Measurements from ENCODE around the gene NONO. TPM values are rescaled to one million over a fixed set of nuclear protein-coding genes. Genes with fewer than 3 reads are reported as not detected.
"Not testable (repeated sequence)": the region's sequence is repeated elsewhere in the genome, so short reads cannot be mapped to it uniquely, and the experiment has no call there.

The NONO gene
- total RNA-seq, 2 experiments from 2014 or later, result 438 to 466 TPM

- H3K9me3 Mint-ChIP-seq; H3K27me3 Mint-ChIP-seq; POLR2A ChIA-PET; ATAC-seq (ENCODE audit: low read depth); H3K4me3 Mint-ChIP-seq; DNase-seq; H3K27ac Mint-ChIP-seq: not testable (repeated sequence)
- Mint-ChIP-seq H3K36me3 (peaks cover 33% of the 10 kb centered on the region), H3K4me1 (peaks cover 14% of the 10 kb centered on the region)
Observed at GRCh38 chrX:71300495-71300894, 17.1 kb downstream of the NONO start.

- Mint-ChIP-seq H3K27me3 (no peaks in the 10 kb centered on the region), H3K27ac (peak within 1 kb of the TSS; percentile 73), H3K4me3 (no peak within 1 kb of the TSS), H3K9me3 (no peaks in the 10 kb centered on the region), H3K4me1 (peaks cover 14% of the 10 kb centered on the region), H3K36me3 (peaks cover 33% of the 10 kb centered on the region)
- no peak for DNase-seq
- no peak for ATAC-seq (ENCODE audit: low read depth)
- POLR2A ChIA-PET, result interaction anchor here (0.6 to 0.7 kb wide), 2 partner anchors 200 to 235 kb away, joined by 3 to 10 read pairs; no protein-coding TSS in a partner anchor
Observed at GRCh38 chrX:71301195-71301924, 17.9 kb downstream of the NONO start, which contains the start of gene ITGB1BP2. Gene ITGB1BP2, plus strand, starts transcription at chrX:71301750. Its CDS starts 57 bp downstream, at chrX:71301807.

- Mint-ChIP-seq H3K27me3 (no peaks in the 10 kb centered on the region), H3K36me3 (peaks cover 24% of the 10 kb centered on the region), H3K4me3 (peak overlapping the region; percentile 9), H3K4me1 (peaks cover 14% of the 10 kb centered on the region), H3K9me3 (no peaks in the 10 kb centered on the region), H3K27ac (peak overlapping the region; percentile 73)
- ATAC-seq (ENCODE audit: low read depth), result peak; percentile 58
- POLR2A ChIA-PET, result interaction anchor here (0.6 kb wide), 1 partner anchor 249 kb away, joined by 3 read pairs; no protein-coding TSS in a partner anchor
- no peak for DNase-seq
Observed at GRCh38 chrX:71302461-71303213, 19.2 kb downstream of the NONO start.

GRCh38 chrX:71304561-71304960 is 21.1 kb downstream of the NONO start:
- Mint-ChIP-seq H3K27me3 (no peaks in the 10 kb centered on the region), H3K4me3 (no peak overlapping the region), H3K4me1 (peaks cover 14% of the 10 kb centered on the region), H3K9me3 (no peaks in the 10 kb centered on the region), H3K36me3 (peaks cover 15% of the 10 kb centered on the region), H3K27ac (no peak overlapping the region)
- DNase-seq (no peak), ATAC-seq (ENCODE audit: low read depth) (no peak)
- POLR2A ChIA-PET, result no interaction called here

GRCh38 chrX:71315917-71316316 is 32.5 kb downstream of the NONO start:
- Mint-ChIP-seq H3K4me3 (no peak overlapping the region), H3K4me1 (peaks cover 3% of the 10 kb centered on the region), H3K27me3 (no peaks in the 10 kb centered on the region), H3K9me3 (no peaks in the 10 kb centered on the region), H3K27ac (no peak overlapping the region), H3K36me3 (peaks cover 5% of the 10 kb centered on the region)
- POLR2A ChIA-PET, result interaction anchor here (0.7 kb wide), 1 partner anchor 33 kb away, joined by 3 read pairs; the partner anchor contains the start of gene NONO
- ATAC-seq (ENCODE audit: low read depth), result no peak
- DNase-seq, result no peak

- H3K27ac Mint-ChIP-seq; H3K36me3 Mint-ChIP-seq; DNase-seq; H3K27me3 Mint-ChIP-seq; ATAC-seq (ENCODE audit: low read depth); H3K9me3 Mint-ChIP-seq; POLR2A ChIA-PET; H3K4me3 Mint-ChIP-seq; H3K4me1 Mint-ChIP-seq: not testable (repeated sequence)
Observed at GRCh38 chrX:71316959-71317358, 33.5 kb downstream of the NONO start.

- peaks cover 13% of the 10 kb centered on the region for H3K36me3 Mint-ChIP-seq
- no peak overlapping the region for H3K27ac Mint-ChIP-seq
- POLR2A ChIA-PET, result no interaction called here
- H3K27me3 Mint-ChIP-seq, result no peaks in the 10 kb centered on the region
- ATAC-seq (ENCODE audit: low read depth), result no peak
- H3K9me3 Mint-ChIP-seq, result peaks cover 1% of the 10 kb centered on the region
- DNase-seq, result no peak
- no peaks in the 10 kb centered on the region for H3K4me1 Mint-ChIP-seq
- H3K4me3 Mint-ChIP-seq, result no peak overlapping the region
Observed at GRCh38 chrX:71320126-71320525, 36.7 kb downstream of the NONO start.

GRCh38 chrX:71321731-71322130 is 38.3 kb downstream of the NONO start:
- POLR2A ChIA-PET, result no interaction called here
- Mint-ChIP-seq H3K9me3 (peaks cover 3% of the 10 kb centered on the region), H3K36me3 (peaks cover 16% of the 10 kb centered on the region), H3K4me3 (no peak overlapping the region), H3K27me3 (no peaks in the 10 kb centered on the region), H3K4me1 (no peaks in the 10 kb centered on the region), H3K27ac (no peak overlapping the region)
- DNase-seq (no peak), ATAC-seq (ENCODE audit: low read depth) (no peak)

GRCh38 chrX:71324452-71324851 is 41.0 kb downstream of the NONO start:
- H3K4me3 Mint-ChIP-seq; H3K4me1 Mint-ChIP-seq; DNase-seq; H3K9me3 Mint-ChIP-seq; H3K27me3 Mint-ChIP-seq; H3K27ac Mint-ChIP-seq; POLR2A ChIA-PET; ATAC-seq (ENCODE audit: low read depth): not testable (repeated sequence)
- H3K36me3 Mint-ChIP-seq, result peaks cover 22% of the 10 kb centered on the region

- no peak overlapping the region for H3K4me3 Mint-ChIP-seq
- no peak for DNase-seq
- H3K9me3 Mint-ChIP-seq, result peaks cover 6% of the 10 kb centered on the region
- H3K4me1 Mint-ChIP-seq, result no peaks in the 10 kb centered on the region
- H3K27me3 Mint-ChIP-seq, result no peaks in the 10 kb centered on the region
- POLR2A ChIA-PET, result no interaction called here
- H3K36me3 Mint-ChIP-seq, result peaks cover 22% of the 10 kb centered on the region
- no peak for ATAC-seq (ENCODE audit: low read depth)
- no peak overlapping the region for H3K27ac Mint-ChIP-seq
Observed at GRCh38 chrX:71326394-71326793, 43.0 kb downstream of the NONO start.

- H3K9me3 Mint-ChIP-seq; DNase-seq; H3K27ac Mint-ChIP-seq; H3K36me3 Mint-ChIP-seq; H3K4me1 Mint-ChIP-seq; H3K27me3 Mint-ChIP-seq; H3K4me3 Mint-ChIP-seq; ATAC-seq (ENCODE audit: low read depth); POLR2A ChIA-PET: not testable (repeated sequence)
Observed at GRCh38 chrX:71349151-71349665, 65.8 kb downstream of the NONO start.

GRCh38 chrX:71349867-71350266 is 66.4 kb downstream of the NONO start:
- ATAC-seq (ENCODE audit: low read depth); H3K27ac Mint-ChIP-seq; H3K9me3 Mint-ChIP-seq; H3K4me3 Mint-ChIP-seq; DNase-seq; H3K4me1 Mint-ChIP-seq; H3K36me3 Mint-ChIP-seq; POLR2A ChIA-PET; H3K27me3 Mint-ChIP-seq: not testable (repeated sequence)
